ENCODE results near the gene KLB. TPM values are rescaled to one million over a fixed set of nuclear protein-coding genes. Genes with fewer than 3 reads are reported as not detected.

Gene KLB
- total RNA-seq, 4 donors from 2014 or later = 0.05 to 0.13 TPM; not detected in 2

DNA sequence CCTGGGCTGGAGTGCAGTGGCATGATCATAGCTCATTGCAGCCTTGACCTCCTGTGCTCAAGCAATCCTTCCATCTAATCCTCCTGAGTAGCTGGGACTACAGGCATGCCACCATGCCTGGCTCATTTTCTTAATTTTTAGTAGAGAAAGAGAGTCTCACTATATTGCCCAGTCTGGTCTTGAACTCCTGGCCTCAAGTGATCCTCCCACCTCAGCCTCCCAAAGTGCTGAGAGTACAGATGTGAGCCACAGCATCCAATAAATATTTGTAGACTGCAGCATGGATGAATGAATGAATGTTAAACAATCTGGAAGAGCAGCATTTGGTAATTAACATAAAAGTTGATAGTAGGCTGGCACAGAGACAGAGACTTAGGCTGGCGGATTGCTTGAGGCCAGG lies 20.0 kb downstream of the KLB start:
- no peak overlapping the region for H3K4me3 ChIP-seq
- TF ChIP-seq, protein P1, sequence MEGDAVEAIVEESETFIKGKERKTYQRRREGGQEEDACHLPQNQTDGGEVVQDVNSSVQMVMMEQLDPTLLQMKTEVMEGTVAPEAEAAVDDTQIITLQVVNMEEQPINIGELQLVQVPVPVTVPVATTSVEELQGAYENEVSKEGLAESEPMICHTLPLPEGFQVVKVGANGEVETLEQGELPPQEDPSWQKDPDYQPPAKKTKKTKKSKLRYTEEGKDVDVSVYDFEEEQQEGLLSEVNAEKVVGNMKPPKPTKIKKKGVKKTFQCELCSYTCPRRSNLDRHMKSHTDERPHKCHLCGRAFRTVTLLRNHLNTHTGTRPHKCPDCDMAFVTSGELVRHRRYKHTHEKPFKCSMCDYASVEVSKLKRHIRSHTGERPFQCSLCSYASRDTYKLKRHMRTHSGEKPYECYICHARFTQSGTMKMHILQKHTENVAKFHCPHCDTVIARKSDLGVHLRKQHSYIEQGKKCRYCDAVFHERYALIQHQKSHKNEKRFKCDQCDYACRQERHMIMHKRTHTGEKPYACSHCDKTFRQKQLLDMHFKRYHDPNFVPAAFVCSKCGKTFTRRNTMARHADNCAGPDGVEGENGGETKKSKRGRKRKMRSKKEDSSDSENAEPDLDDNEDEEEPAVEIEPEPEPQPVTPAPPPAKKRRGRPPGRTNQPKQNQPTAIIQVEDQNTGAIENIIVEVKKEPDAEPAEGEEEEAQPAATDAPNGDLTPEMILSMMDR (IDR thresholded peaks at IDR 0.05) = no peak
- TF ChIP-seq POLR2AphosphoS5 (IDR thresholded peaks at IDR 0.05) (no peak), EP300 (IDR thresholded peaks at IDR 0.05) (no peak), POLR2A (IDR thresholded peaks at IDR 0.05) (no peak)
- H3K4me1 ChIP-seq = no peaks in the 10 kb centered on the region
- 100% methylated on average over 1 of the region's 1 CpG; no CpG with 5 or more reads in 1 of the 2 donors for WGBS, 2 donors (ENCODE audit: low coverage in 1 of 2)
- no peaks in the 10 kb centered on the region for H3K27me3 ChIP-seq
- no peaks in the 10 kb centered on the region for H3K36me3 ChIP-seq
- no peak for ATAC-seq
- no peaks in the 10 kb centered on the region for H3K9me3 ChIP-seq
- H3K27ac ChIP-seq = no peak overlapping the region

DNA sequence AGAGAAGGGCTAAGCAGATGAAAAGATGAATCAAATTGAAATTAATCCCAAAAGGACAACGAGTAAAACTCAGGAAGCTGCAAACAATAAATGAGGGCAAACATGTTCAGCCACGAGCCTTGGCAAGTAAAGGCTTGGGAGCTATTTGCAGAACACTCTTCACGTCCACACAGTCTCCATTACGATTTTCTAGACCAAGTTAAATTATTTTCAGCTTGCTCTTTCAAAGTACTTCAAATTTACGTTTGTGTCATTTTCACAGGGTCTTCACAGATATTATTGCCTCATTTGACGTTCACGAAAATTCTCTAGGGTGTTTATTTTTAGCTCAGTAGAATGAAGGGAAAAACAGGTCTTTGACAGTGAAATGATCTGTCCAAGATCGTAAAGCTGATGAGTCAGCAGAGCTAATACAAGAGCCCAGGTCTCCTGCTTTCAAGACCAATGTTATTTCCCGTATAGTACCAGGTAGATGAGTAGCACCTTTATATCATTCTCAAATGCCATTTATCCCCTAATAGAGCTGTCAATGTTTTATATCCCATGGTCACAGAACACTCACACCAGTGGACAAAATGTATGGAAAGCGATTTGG lies 20.9 kb downstream of the KLB start:
- WGBS, 2 donors (ENCODE audit: low coverage in 1 of 2) = 63 to 70% methylated on average over 10 of the region's 10 CpGs

DNA sequence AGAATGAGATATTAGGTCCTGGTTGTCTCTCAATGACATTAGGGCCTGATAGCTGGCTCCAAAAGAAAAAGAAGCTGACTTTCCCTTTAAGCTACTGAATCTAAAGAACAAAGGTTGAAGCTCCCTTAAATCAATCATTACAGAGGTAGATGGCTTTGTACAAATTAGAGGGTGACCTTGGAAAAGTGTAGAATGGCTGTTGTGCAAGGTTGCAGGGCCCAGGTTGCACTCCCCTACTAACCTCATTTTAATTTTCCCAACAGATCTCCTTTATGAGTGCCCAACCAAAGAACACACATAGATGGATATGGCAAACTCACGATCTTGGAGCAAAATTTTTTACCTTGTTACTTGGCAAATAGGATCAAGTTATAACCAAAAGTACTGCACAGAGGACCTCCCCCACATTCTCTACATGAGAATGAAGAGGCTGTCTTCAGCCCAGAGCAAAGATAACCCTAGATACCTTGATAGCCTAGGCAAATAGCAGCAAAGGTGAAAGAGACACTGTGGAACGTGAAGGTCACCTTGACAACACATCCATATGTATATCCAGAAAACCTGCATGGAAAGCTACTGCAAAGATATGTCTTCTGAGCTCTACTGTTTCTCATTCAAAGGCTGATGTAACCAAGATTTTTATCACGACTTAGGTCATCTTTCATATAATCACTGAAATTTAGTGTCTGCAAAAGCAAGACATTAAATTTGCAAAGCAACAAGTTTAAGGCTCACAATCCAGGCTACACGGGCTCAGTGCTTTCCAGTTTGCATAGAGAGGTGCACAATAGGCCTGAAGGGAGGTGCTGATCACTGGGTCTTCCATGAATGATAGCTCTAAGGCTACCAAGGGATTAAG lies 23.0 kb downstream of the KLB start:
- Histone ChIP-seq H3K9me3 (no peaks in the 10 kb centered on the region), H3K27ac (no peak overlapping the region), H3K27me3 (no peaks in the 10 kb centered on the region), H3K4me3 (no peak overlapping the region), H3K4me1 (no peaks in the 10 kb centered on the region), H3K36me3 (no peaks in the 10 kb centered on the region)
- TF ChIP-seq, protein P1 (IDR thresholded peaks at IDR 0.05) = no peak
- TF ChIP-seq POLR2A (IDR thresholded peaks at IDR 0.05) (no peak), EP300 (IDR thresholded peaks at IDR 0.05) (no peak), POLR2AphosphoS5 (IDR thresholded peaks at IDR 0.05) (no peak)
- no peak for ATAC-seq
- WGBS, 2 donors (ENCODE audit: low coverage in 1 of 2) = 70 to 79% methylated on average over 4 of the region's 4 CpGs

More for the DNA sequence above, 20.9 kb downstream of the KLB start:
- ATAC-seq = no peak
- Histone ChIP-seq H3K36me3 (no peaks in the 10 kb centered on the region), H3K9me3 (no peaks in the 10 kb centered on the region), H3K4me3 (no peak overlapping the region), H3K4me1 (no peaks in the 10 kb centered on the region), H3K27ac (no peak overlapping the region), H3K27me3 (no peaks in the 10 kb centered on the region)
- TF ChIP-seq POLR2A (IDR thresholded peaks at IDR 0.05) = no peak

DNA sequence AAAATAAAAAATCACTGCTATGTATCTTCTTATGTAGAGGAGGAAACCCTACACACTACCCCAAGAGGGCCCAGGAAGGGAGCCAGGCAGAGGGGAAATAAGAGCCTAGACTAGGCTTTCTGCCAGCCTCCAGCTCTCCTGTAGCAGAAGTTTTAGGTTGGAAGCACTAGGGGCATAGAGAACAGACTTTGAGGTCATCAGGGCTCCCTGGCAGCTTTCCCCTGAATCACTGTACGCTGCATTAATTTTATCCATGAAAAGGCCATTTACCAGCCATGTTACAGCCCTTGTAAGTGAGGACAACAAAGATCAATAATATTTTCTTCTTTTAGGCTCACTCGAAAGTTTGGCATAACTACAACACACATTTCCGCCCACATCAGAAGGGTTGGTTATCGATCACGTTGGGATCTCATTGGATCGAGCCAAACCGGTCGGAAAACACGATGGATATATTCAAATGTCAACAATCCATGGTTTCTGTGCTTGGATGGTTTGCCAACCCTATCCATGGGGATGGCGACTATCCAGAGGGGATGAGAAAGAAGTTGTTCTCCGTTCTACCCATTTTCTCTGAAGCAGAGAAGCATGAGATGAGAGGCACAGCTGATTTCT lies 27.3 kb downstream of the KLB start:
- Histone ChIP-seq H3K4me1 (no peaks in the 10 kb centered on the region), H3K27me3 (no peaks in the 10 kb centered on the region), H3K27ac (no peak overlapping the region), H3K4me3 (no peak overlapping the region), H3K9me3 (no peaks in the 10 kb centered on the region), H3K36me3 (no peaks in the 10 kb centered on the region)
- ATAC-seq = no peak
- TF ChIP-seq POLR2AphosphoS5 (IDR thresholded peaks at IDR 0.05) (no peak), EP300 (IDR thresholded peaks at IDR 0.05) (no peak), POLR2A (IDR thresholded peaks at IDR 0.05) (no peak)
- TF ChIP-seq, protein P1 (IDR thresholded peaks at IDR 0.05) = no peak
- 89 to 94% methylated on average over 11 of the region's 11 CpGs for WGBS, 2 donors (ENCODE audit: low coverage in 1 of 2)

DNA sequence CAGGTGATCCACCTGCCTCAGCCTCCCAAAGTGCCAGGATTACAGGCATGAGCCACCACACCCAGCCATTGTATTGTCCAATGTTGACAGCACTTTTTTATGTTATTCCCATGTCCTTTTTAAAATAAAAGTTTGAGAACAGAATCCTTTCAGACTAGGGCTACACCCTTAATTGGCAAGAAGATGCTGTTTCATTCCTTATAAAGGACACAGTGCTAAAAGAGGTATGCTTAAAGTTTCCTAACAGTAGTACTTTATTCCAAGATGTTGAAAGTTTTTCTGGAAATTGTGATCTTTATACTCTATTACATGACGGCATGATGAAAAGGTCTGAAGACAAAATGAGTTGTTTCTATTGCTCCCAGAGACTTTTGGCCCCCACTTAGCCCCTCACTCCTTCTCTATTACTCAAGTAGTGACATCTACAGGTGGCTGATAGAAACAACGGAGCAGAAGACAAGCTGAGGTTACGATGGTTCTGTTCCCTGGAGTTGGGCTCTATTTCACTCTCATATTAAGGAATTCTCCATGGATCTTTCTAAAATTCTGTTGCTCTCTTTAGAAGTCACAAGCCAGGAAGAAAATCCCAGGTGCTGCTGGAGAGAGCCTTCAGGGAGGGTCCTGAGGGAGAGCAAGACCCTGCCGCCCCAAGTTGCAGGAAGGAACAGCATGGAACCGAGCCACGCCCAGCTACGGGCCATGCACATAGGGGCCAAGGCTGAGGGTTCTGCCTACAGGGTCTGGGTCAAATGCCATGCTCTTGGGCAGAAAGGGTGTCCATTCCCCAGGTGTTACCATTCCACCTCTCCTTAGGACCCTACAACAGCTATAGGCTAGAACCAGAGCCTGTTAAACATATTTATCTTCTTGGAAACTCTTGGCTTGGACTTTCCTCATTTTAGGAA lies 29.2 kb downstream of the KLB start:
- Histone ChIP-seq H3K27ac (no peak overlapping the region), H3K27me3 (no peaks in the 10 kb centered on the region), H3K36me3 (no peaks in the 10 kb centered on the region), H3K4me3 (no peak overlapping the region), H3K9me3 (no peaks in the 10 kb centered on the region), H3K4me1 (no peaks in the 10 kb centered on the region)
- TF ChIP-seq POLR2A (IDR thresholded peaks at IDR 0.05) = no peak
- TF ChIP-seq POLR2AphosphoS5 (IDR thresholded peaks at IDR 0.05) = no peak
- TF ChIP-seq EP300 (IDR thresholded peaks at IDR 0.05) = no peak
- TF ChIP-seq, protein P1 (IDR thresholded peaks at IDR 0.05) = no peak
- 45 to 63% methylated on average over 2 to 6 of the region's 7 CpGs for WGBS, 2 donors (ENCODE audit: low coverage in 1 of 2)
- ATAC-seq = peak; percentile 43
